Panc1 (cell line): ENCODE data around the gene CCDC88A. TPM values are rescaled to one million over a fixed set of nuclear protein-coding genes. Genes with fewer than 3 reads are reported as not detected.

Experiments
- ATAC-seq: fragments of 200-7000 bp; cut with Tn5 transposase; 2 replicates; pipeline ENCODE4 v1.9.1; 2020; ENCODE audit warnings: mild to moderate bottlenecking, moderate library complexity
- BruUV-seq: library from RNA; stranded (reverse); fragments of 400-500 nt; replicated peaks from 2 replicates; lab custom pipeline; 2021; lab: Mats Ljungman, UMichigan
- CTCF ChIA-PET: fragments of 300-600 bp; sonication (Branson Sonifier 250); formaldehyde crosslinking; loops from one replicate; lab custom pipeline; 2022; ENCODE audit warnings: antibody characterized with exemption; lab: Charles Lee
- POLR2A ChIA-PET: fragments of 300-600 bp; sonication (Branson Sonifier 250); formaldehyde crosslinking; loops from one replicate; lab custom pipeline; 2022; ENCODE audit warnings: antibody characterized with exemption; lab: Charles Lee
- DNase-seq: peaks from one replicate; pipeline ENCODE4 v3.0.0-alpha.2; 2010; ENCODE audit warnings: low read depth, low spot score
- H3K27ac ChIP-seq: 2 replicates; pipeline ENCODE4 v1.5.1; 2011; ENCODE audit warnings: mild to moderate bottlenecking, low read length, inconsistent platforms
- H3K27me3 ChIP-seq: fragments of 200-500 bp; sonication (Bioruptor generic); 2 replicates; pipeline ENCODE4 v1.6.0; 2014; ENCODE audit warnings: low read length, inconsistent platforms; ENCODE audit not compliant: control insufficient read depth, insufficient read depth
- H3K36me3 ChIP-seq: fragments of 200-500 bp; sonication (Bioruptor generic); 2 replicates; pipeline ENCODE4 v1.5.1; 2014; ENCODE audit warnings: inconsistent platforms, mild to moderate bottlenecking, low read length, moderate library complexity; ENCODE audit not compliant: control insufficient read depth, insufficient read depth
- H3K4me1 ChIP-seq: 2 replicates; pipeline ENCODE4 v1.5.1; 2011; ENCODE audit warnings: inconsistent platforms, mild to moderate bottlenecking, low read length, moderate library complexity; ENCODE audit not compliant: control insufficient read depth, insufficient read depth
- H3K4me3 ChIP-seq, 2 experiments: 2 replicates each; pipeline ENCODE4 v1.5.1; 2011 to 2012; ENCODE audit warnings: low read depth in 2 of 2, low read length in 2 of 2, mild to moderate bottlenecking in 2 of 2, inconsistent platforms in 1 of 2, moderate library complexity in 1 of 2
- H3K9me3 ChIP-seq: fragments of 200-500 bp; sonication (Bioruptor generic); 2 replicates; pipeline ENCODE4 v1.5.1; 2014; ENCODE audit warnings: low read depth, mild to moderate bottlenecking, inconsistent platforms, low read length, moderate library complexity; ENCODE audit not compliant: control insufficient read depth, insufficient read depth
- POLR2AphosphoS5 ChIP-seq: IDR thresholded peaks from 2 replicates; pipeline ENCODE4 v1.6.1; 2012; ENCODE audit warnings: mild to moderate bottlenecking, low read depth, low read length, moderate library complexity
- REST ChIP-seq, 2 experiments: IDR thresholded peaks; 2 replicates each; pipeline ENCODE4 v1.6.1; 2011 to 2012; ENCODE audit warnings: low read depth in 2 of 2, control low read depth in 1 of 2, low read length in 1 of 2, mild to moderate bottlenecking in 1 of 2, moderate library complexity in 1 of 2; ENCODE audit not compliant: insufficient read depth in 1 of 2
- SIN3A ChIP-seq: IDR thresholded peaks from 2 replicates; pipeline ENCODE4 v1.6.1; 2012; ENCODE audit warnings: low read depth, mild to moderate bottlenecking, low read length, moderate library complexity, borderline replicate concordance; ENCODE audit not compliant: insufficient read depth
- TCF7L2 ChIP-seq: IDR thresholded peaks from 2 replicates; pipeline ENCODE4 v1.6.1; 2011; ENCODE audit warnings: mild to moderate bottlenecking, low read depth, low read length, inconsistent platforms
- in situ Hi-C: cut with HindIII; loops from 2 replicates; pipeline ENCODE4 v1.10.0; 2016; ENCODE audit warnings: low sequenced_read_pairs, low pct_unique_long_range_greater_than_20kb
- intact Hi-C: fragments of 100-400 bp; cut with micrococcal nuclease; formaldehyde crosslinking; loops from one replicate; pipeline ENCODE4 v1.10.0; 2022; ENCODE audit not compliant: unreplicated experiment
- total RNA-seq: library from RNA; stranded (reverse); gene quantifications from one replicate; pipeline ENCODE4 v1.2.1, GENCODE V29; 2021; ENCODE audit not compliant: unreplicated experiment
- TF ChIP-seq, protein P1 (sequence below): fragments of 450-650 bp; IDR thresholded peaks from 2 replicates; pipeline ENCODE4 v1.5.1; 2017; ENCODE audit warnings: mild to moderate bottlenecking

The CCDC88A gene
- total RNA-seq, 1 experiment from 2014 or later, result 99.8 TPM

GRCh38 chr2:55422876-55423665 is 3.4 kb upstream of the CCDC88A start:
- Histone ChIP-seq H3K27me3 (no peaks in the 10 kb centered on the region), H3K36me3 (no peaks in the 10 kb centered on the region), H3K4me1 (0 out of 2 replicates have a peak, but pooled peaks cover 5% of the 10 kb centered on the region), H3K27ac (no peak overlapping the region), H3K4me3 (no peak overlapping the region), H3K9me3 (no peaks in the 10 kb centered on the region)
- no peak for DNase-seq
- POLR2A ChIA-PET, result no interaction called here
- TF ChIP-seq TCF7L2 (no peak), SIN3A (no peak), REST (IDR thresholded peaks at IDR 0.05; ENCODE audit: insufficient read depth in 1 of 2, low read depth in 2 of 2, low read length in 1 of 2) (no peak), POLR2AphosphoS5 (no peak)
- TF ChIP-seq, protein P1, sequence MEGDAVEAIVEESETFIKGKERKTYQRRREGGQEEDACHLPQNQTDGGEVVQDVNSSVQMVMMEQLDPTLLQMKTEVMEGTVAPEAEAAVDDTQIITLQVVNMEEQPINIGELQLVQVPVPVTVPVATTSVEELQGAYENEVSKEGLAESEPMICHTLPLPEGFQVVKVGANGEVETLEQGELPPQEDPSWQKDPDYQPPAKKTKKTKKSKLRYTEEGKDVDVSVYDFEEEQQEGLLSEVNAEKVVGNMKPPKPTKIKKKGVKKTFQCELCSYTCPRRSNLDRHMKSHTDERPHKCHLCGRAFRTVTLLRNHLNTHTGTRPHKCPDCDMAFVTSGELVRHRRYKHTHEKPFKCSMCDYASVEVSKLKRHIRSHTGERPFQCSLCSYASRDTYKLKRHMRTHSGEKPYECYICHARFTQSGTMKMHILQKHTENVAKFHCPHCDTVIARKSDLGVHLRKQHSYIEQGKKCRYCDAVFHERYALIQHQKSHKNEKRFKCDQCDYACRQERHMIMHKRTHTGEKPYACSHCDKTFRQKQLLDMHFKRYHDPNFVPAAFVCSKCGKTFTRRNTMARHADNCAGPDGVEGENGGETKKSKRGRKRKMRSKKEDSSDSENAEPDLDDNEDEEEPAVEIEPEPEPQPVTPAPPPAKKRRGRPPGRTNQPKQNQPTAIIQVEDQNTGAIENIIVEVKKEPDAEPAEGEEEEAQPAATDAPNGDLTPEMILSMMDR, result no peak
- BruUV-seq, result no TSS peak
- intact Hi-C loops, result loop anchor here (5.0 kb wide), 1 partner anchor 89 kb away; no protein-coding TSS in a partner anchor
- CTCF ChIA-PET, result no interaction called here
- no peak for ATAC-seq
- in situ Hi-C loops, result no loop called here

GRCh38 chr2:55421326-55421725 is 1.7 kb upstream of the CCDC88A start:
- ChIA-PET POLR2A (no interaction called here), CTCF (no interaction called here)
- no peak for DNase-seq
- Histone ChIP-seq H3K9me3 (no peaks in the 10 kb centered on the region), H3K4me1 (peaks cover 11% of the 10 kb centered on the region; the same call in 1 of the 2 replicates), H3K4me3 (no peak overlapping the region), H3K27ac (no peak overlapping the region), H3K36me3 (no peaks in the 10 kb centered on the region), H3K27me3 (no peaks in the 10 kb centered on the region)
- no TSS peak for BruUV-seq
- intact Hi-C loops, result loop anchor here (5.0 kb wide), 1 partner anchor 91 kb away; no protein-coding TSS in a partner anchor
- in situ Hi-C loops, result no loop called here
- no peak for ATAC-seq
- TF ChIP-seq TCF7L2 (no peak), POLR2AphosphoS5 (no peak), SIN3A (no peak), REST (IDR thresholded peaks at IDR 0.05; ENCODE audit: insufficient read depth in 1 of 2, low read depth in 2 of 2, low read length in 1 of 2) (no peak)
- TF ChIP-seq, protein P1, result no peak
